HG02763 (cell line): Measurements from ENCODE around the gene KIF13A.
"Not testable (repeated sequence)": the region's sequence is repeated elsewhere in the genome, so short reads cannot be mapped to it uniquely, and the experiment has no call there.

Experiments used
- ATAC-seq: cut with Tn5 transposase; IDR thresholded peaks from one replicate; pipeline ENCODE4 v1.9.1; 2021; ENCODE audit warnings: mild to moderate bottlenecking, moderate library complexity; ENCODE audit not compliant: unreplicated experiment

Gene KIF13A

GRCh38 chr6:17856306-17856705, 131.1 kb downstream of the KIF13A start:
- ATAC-seq = no peak

GRCh38 chr6:17855381-17855780, 132.1 kb downstream of the KIF13A start:
- ATAC-seq = no peak

- ATAC-seq = no peak
Measured at GRCh38 chr6:17853533-17853932, 133.9 kb downstream of the KIF13A start.

GRCh38 chr6:17851720-17852161, 135.7 kb downstream of the KIF13A start:
- ATAC-seq = no peak

- no peak for ATAC-seq
Measured at GRCh38 chr6:17851001-17851719, 136.3 kb downstream of the KIF13A start.

GRCh38 chr6:17850281-17850680, 137.2 kb downstream of the KIF13A start:
- no peak for ATAC-seq

- no peak for ATAC-seq
Measured at GRCh38 chr6:17847203-17847760, 140.2 kb downstream of the KIF13A start.

GRCh38 chr6:17846762-17847161, 140.7 kb downstream of the KIF13A start:
- ATAC-seq = no peak

- no peak for ATAC-seq
Measured at GRCh38 chr6:17845598-17845997, 141.8 kb downstream of the KIF13A start.

- ATAC-seq = not testable (repeated sequence)
Measured at GRCh38 chr6:17844967-17845366, 142.5 kb downstream of the KIF13A start.

- ATAC-seq = no peak
Measured at GRCh38 chr6:17842934-17843821, 144.3 kb downstream of the KIF13A start.

GRCh38 chr6:17842014-17842776, 145.2 kb downstream of the KIF13A start:
- no peak for ATAC-seq

GRCh38 chr6:17839513-17840223, 147.8 kb downstream of the KIF13A start:
- no peak for ATAC-seq

GRCh38 chr6:17836293-17836692, 151.1 kb downstream of the KIF13A start:
- no peak for ATAC-seq

- no peak for ATAC-seq
Measured at GRCh38 chr6:17835784-17836183, 151.7 kb downstream of the KIF13A start.

- ATAC-seq = no peak
Measured at GRCh38 chr6:17831135-17831534, 156.3 kb downstream of the KIF13A start.

- no peak for ATAC-seq
Measured at GRCh38 chr6:17829905-17830304, 157.5 kb downstream of the KIF13A start.

GRCh38 chr6:17828149-17828548, 159.3 kb downstream of the KIF13A start:
- no peak for ATAC-seq

GRCh38 chr6:17826301-17826700, 161.1 kb downstream of the KIF13A start:
- ATAC-seq = no peak

GRCh38 chr6:17820055-17820454, 167.4 kb downstream of the KIF13A start:
- no peak for ATAC-seq
